NCI-H1694 (cell line): Measurements from ENCODE around the gene RNASE4.

Experiments
- DNase-seq: peaks from one replicate; lab custom pipeline; 2025; lab: John Stamatoyannopoulos, UW

Gene RNASE4

DNA sequence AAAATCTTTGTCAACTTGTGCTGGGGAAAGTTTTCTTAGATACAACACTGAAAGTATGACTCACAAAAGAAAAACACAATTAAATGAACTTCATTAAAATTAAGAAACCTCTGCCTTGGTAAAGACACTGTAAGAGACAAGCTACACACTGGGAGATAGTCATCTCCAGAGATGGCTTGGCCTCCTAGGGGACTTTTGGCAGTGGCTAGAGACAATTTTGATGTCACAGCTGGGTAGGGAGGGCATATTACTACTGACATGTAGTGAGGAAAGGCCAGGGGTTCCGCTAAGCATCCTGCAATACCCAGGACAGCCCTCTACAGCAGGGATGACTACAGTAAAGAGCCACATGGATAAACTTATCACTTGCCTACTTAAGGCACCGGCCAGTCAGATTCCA is 8.7 kb upstream of the RNASE4 start:
- no peak for DNase-seq

DNA sequence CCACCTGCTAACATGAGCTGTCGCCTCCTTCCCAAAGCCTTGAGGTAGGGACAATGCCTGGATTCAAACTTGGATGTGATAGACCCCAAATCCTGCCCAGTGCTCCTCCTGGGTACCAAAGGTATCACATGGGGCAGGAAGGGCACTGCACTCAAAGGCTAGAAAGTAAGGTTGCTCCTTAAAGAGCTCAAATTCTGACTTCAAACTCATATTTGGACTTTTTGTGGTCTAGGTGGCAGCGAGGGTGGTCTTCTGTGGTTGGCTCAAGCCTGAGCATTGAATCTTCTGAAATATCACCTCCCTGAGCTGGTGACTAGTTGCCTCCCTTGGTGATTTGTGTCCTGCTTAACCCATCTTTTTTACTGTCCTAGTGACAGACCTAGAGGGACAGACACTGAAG is 8.3 kb upstream of the RNASE4 start:
- DNase-seq = no peak

DNA sequence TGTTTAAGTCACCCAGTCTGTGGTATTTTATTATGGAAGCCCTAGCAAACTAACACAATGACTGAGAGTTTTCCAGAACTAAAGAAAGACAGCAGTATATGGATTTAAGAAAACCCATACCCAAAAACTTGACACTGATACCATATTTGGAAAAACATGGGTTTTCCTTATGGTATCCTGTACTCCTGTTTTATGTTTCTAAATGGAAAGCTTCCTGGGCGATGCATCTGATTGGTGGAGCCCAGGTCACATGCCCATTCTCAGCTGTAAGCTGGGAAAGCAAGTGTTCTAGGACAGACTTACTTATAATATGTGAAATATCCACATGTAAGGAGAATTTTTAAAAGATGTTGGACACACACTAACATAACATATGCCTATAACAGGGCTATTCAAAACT is 4.5 kb upstream of the RNASE4 start:
- no peak for DNase-seq

DNA sequence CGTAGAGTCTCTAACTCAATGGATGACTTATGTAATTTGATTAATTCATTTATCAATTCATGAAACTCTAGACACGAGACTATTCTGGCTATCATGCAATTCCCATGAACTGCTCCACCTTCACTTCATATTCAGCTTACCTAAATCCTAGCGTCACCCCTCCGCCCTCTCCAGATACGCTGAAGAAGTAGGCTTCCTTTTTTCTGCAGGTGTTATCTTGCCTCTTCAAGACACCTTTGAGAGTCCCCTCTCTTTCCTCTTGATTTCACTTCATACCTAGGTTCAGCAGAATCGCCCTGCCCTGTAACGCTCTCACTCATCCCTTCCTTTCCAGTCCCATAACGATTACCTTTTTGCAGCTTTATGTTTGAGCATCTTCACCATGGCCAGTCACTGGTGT is 4.0 kb upstream of the RNASE4 start:
- no peak for DNase-seq

DNA sequence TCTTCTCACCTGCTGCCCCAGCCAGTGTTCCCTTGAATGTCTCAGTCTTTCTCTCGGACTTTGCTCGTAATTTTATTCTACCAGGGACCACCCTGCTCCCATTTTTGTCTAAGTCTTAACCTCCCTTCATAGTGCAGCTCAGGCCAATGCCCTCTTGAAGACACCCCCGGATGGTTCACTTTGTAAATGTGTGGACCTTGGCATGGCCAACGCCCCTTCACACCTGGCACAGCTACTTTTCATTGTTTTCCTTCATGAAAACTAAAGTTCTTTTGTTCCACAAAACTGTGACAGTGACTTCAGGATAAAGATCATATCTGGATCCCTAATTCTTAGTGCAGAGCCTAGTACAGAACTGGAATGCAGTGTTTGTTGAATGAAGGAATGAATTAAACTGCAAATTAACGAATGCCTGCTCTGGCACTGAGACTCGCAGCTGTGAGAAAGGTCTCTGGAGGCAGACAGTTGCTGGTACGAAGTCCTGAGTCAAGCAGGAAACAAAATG is 3.5 kb upstream of the RNASE4 start:
- no peak for DNase-seq

DNA sequence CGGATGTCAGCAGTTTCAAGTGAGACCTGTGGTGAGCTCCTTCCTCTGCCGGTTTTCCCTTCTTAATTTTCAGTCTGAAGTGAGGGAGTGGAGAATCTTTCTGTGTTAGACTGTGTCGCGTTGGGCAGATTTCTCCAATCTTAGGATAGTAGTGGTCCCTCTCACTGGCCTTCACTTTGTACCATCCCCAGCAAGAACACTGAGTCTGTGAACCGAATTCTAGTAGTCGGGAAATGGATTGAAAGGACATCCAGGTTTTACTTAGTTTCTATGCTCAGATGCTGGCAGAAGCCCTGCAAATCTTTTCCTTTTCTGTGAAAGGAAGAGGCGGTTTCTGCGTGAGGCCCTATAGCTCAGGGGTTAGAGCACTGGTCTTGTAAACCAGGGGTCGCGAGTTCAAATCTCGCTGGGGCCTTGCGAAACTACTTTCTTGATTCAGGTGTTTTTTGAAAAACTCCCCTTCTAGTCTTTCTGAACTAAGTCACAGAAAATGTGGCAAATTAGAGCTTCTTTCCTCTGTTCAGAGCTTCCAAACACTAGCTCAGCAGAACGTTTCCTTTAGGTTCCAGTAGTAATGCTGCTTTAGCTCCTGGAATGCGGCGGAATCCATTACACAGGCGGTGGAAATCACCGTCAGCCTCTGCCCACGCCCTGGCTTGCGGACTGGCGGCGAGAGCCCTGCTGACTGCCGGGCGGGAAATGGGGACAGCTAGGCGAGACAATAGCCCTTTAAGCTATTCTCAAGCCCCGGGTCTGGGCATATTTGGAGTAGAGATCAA is 2.8 kb upstream of the RNASE4 start:
- peak; percentile 95 for DNase-seq

DNA sequence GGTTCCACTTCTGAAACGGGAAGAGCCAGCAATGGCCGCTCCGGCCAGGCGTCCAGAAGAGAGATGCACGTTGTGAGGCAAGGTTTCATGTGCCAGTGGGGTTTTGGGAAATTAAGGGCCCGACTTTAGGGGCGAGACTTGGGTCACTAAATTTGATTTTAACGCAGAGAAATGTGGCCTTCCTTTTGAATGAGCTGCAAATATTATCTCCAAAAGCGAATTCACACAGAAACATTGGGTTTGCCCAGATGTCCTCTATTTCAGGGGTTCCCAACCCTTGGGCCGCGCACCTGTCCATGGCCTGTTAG is 2.3 kb upstream of the RNASE4 start:
- no peak for DNase-seq

DNA sequence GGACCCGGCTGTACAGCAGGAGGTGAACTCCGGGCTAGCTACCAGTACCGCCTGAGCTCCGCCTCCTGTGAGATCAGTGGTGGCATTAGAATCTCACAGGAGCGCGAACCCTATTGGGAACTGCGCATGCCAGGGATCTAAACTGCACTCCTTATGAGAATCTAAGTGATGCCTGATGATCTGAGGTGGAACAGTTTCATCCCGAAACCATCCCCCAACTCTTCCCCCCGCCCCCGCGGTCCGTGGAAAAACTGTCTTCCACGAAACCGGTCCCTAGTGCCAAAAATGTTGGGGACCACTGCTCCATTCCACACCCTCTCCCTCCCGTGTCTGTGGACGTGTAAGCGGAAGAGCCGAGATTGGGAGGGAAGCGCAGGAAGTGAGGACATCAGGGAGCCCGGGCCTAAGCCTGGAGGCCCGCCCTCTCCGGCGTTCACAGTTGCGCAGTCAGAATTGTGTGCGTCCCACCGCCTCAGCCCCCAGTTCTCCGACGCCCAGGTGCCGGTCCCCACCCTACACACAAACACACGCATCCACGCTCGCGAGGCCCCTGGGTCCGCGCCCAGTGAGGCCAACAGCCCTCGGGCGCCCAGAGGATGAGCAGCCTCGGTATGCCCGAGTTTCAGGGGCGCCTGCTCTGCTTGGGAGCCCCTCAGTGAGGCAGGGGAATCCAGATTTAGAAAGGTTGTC is 1.8 kb upstream of the RNASE4 start:
- DNase-seq = peak; percentile 88

DNA sequence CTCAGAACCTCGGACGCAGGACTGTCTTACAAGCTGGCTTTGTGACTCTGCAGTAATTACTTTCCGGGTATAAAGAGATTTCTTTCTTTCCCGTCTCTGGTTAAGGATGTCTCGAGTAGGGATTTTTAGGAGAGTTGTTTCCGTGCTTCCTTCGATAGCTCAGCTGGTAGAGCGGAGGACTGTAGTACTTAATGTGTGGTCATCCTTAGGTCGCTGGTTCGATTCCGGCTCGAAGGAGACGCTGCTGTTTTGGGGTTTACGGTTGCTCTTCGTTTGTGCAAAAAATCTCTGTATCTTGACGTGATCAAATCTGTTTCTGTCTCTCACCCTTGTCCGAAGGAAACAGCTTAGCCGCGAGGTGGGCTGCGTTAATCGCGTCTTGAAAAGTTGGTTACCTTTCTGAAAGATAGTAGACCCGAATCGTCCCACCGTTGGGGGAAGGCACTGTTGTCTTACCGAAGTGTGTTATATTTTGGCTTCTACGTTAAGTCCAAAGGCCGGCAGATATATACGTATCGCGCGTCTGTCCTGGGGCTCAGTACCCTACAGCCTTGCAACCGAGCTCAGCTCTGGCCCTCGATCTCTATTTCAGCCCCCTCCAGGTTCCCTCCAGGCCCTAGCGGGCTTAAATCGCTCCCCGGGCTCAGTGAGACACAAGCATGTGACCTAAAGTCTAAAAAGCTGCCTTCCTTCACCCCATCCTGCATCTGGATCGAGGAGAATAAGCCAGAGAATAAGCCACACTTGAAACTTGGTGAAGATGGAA is 1.1 kb upstream of the RNASE4 start:
- peak; percentile 95 for DNase-seq

DNA sequence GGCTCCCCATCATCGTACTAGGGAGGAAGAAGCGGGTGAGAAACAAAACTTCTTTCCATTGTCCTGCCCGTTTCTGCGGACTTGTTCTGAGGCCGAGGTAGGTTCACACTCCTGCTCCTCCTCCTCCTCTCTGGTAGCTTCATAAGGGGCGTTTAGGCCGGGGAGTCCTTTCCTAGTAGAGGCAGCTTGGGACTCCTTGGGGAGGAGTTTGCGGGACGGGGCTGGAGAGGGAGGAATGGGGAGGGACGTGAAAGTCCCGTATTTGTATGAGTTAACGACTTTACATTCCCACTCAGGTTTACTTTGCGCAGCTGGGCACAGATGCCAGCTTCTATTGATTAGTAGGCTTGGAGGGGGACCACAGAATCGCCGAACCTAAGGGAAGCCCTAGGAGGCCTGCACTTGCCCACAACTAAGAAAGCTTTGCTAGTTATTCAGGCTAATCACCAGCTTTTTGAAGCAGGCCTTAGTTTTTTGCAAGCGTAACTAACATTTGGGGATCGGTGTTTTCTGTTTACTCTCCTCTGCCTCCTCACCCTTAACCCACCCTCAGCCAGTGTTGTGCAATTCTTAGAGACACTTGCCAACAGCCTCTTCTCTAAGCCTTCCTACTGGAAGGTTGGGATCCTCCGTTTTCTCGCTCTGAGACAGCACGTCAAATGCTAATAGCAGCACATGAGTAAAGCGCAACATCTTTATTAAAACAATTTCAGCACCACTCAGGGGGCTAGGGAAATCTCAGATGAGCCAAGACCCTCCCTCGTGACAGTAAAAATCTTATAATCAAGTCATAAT is 499 bp downstream of the RNASE4 start:
- no peak for DNase-seq

DNA sequence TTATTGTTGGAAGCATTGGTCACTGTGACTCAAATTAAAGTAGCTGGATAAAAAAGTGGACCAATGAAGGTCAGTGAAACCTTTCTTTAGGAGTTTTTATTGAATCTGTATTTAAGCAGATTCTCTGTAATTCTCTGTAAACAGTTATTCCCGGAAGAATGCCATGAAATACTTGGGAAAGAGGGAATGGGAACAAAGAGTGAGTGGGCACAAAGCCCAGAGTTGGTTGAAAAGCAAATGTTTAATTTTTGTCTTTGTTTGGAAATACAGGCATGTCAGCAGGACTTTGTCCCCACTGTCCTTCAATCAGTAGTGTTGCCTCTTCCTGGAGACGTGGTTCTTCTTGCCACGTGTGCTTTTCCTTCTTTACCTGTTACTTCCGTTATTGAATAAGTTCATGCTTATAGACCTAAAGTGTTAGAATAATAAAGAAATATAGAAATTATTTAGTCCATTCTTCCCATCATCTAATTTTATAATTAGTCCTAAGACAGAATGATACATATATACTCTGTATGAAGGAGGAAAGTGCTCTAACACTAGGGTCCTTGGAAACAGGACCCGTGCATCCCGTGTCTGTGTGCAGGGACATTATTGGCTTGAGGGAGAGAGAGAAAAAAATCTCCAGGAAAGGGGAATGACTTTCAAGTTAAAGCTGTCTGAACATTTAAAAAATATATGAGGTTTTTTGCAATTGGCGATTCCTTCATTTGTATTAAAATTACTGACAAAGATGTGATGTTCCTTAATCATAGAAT is 2.2 kb downstream of the RNASE4 start:
- no peak for DNase-seq

DNA sequence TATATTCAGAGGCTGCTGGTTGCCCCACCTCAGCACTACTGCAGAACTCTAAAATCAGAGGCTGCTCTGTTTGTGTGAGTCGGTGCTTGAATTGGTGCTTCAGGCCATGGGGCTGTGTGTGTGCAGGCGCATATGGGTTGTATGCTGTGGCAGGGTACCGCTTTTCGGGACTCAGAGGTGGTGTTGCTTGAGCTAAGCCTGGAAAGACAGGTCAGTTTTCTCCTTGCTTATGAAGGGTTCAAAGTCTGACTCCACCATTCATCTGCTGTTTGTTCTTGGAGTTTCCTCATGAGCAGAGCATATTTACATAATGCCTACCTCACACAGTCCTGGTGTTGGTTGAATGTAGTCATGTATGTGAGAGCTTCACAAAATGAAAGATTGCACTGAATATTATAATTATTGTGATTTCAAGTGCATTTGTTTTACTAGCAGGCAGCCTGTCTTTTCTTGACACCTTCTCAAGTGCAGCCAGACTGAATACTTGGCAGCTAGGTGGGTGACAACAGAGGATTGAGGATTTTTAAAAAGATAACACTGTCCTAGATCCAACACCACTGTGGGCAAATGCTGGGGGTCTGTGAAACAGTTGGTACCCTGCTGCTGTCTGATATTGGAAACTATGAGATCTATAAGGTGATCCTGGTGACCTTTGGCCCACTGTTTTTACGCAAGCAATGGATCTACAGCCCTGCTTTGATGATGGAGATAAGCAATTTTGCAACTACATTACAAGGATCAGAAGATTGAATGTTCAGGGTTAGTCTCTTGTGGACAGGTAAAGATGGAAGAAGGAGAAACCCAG is 3.2 kb downstream of the RNASE4 start:
- DNase-seq = no peak

DNA sequence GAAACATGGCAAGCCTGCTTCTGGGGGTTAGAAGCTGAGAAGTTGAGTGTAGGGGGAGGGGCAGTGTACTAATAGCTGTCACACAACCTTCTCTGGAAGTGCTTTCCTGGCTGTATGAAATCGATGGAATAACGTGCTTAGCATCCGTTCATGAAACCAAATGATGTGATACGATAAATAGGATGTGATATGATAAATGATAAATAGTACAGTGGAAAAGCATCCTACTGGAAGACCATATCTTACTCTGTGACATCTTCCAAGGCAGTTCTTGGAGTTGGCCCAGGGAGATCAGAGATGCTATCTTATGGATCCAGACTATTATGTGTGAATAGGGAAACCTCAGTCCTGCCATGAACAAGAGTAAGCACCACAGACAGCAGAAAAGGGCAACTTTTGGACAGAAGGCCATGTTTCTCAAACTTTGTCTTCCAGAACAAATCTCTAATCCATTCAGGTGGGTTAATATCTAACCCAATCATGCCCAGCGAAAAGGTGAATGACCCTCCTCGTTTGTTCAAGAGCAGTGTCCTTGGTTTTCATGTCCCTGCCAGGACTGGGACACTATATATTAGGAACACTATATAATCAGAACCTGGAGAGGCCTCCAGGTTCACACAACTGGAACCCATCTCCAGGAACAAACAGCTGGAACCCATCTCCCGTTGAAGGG is 3.9 kb downstream of the RNASE4 start, which contains the start of gene ANG:
TSS of gene ANG (plus strand) at position 598 of the 673 bp plus-strand sequence. CDS start 4,801 bp downstream, outside the sequence.
- DNase-seq = no peak

DNA sequence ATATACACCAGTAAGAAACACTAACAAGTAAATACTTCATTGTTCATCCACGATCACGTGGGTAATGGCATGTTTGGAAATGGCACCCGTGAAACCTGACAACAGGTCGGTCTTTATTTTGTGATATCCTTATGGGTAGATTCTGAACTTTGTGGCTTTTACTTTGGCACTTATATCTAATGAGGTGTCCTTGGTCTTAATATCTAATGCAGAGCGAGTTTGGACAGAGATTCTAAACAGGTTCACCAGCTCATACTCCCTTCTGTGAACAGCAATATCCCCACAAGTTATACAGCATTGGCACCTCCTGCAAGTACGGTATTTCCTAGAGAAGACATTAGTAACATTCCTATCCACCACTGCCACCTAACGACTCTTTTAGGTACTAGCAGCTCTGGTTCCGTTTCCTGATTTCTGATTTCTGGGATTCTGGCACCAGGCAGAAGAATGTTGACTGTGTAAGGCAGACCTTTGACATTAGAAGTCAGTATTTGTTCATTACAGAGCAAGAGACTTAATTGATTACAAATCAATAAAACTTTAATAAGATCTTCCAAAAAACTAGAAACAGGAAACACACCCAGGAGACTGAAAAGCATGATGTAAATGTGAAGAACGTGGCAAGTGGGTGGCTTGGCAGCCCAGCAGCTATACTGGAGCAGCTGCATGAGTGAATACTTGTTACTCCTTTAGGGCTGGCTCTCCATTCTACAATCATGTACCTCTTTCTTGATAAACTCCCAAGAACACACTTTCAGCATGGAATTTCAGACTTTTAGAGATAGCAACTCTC is 6.7 kb downstream of the RNASE4 start:
- DNase-seq = peak; percentile 86

DNA sequence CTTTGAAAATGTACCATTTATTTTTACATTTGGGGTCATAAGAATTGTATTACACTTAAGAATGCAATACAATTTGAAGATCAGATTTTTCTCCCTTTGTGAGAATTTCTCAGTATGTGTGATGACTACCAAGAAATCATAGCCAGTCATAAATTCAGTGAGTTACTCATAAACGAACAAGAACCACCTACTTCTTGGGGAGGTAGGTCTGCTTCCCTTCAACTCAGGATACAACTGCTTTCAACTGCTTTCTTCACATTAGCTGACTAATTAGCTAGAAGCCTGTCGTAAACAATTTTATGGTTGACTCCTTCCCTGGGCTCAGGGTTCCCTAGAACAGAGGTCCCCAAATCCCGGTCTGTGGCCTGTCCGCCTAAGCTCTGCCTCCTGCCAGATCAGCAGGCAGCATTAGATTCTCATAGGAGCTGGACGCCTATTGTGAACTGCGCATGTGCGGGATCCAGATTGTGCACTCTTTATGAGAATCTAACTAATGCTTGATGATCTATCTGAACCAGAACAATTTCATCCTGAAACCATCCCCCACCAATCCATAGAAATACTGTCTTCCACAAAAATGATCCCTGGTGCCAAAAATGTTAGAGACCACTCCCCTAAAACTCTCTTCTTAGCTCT is 7.9 kb downstream of the RNASE4 start:
- DNase-seq = no peak

DNA sequence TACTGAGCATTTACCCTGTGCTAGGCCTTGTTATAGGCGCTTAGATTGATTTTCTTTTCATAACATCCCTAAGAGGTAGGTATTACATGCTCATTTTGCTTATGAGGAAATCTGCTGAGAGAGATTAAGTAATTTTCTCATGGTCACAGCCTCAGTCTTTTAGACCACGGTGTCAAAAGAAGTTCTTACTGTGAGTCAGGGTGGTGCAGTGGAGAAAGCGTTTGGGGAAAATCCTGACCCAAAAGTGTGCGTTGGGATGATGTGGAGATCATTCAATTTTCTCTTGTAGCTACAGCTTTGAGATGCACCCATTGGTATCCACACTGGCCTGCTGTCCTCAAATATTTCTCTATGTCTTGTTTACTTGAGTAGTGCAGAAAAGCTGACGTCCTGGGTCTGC is 12.4 kb downstream of the RNASE4 start:
- DNase-seq = no peak

DNA sequence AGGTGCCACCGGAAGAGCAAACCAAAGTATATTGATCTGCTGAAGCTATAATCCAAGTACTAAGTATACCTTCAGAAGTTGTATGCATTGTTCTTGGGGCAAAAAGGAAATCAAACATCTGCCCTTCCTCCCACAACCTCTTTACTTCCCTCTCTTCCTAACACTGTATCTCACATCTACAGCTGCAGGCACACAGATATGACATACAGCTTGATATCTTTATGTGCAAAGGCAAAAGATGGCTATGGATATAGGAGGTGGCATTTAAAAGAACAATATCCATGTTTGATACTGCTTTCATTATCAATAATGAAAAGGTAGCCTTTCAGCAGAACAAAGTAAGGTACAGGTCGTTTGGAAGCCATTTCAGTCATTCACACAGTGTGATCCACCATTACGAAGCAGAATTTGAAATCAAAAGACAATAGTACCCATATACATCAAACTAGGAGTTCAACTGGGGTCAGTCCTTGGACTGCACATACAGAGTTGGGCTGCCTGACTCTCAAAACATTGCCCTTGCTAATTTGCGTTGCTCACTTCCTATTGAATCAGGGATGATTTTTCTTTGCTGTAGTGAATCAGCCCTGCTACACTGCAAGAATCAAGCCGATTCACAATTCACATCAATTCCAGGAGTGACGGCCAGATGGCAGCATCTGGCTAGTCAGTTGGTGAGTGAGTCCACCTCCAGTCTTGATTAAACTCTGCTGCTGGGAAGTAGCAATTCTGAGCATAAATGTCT is 13.1 kb downstream of the RNASE4 start:
- peak; percentile 45 for DNase-seq

DNA sequence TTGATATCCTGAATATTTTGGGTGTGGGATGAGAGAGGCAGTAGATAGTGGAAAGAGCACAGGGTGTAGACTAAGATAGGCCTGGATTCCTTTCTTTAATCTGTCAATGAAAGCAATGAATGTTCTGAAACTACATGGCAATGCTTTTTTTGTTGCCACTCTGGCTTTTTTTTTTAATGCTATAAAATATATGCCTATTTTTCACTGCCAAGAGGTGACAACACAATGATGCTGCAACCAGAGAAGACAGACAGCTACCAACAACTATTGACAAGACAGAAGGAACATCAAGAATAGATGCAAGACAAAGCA is 13.6 kb downstream of the RNASE4 start:
- DNase-seq = no peak
